Lower lobe of right lung (tissue), 2 donors: ENCODE results near the gene SLC22A17. TPM values are rescaled to one million over a fixed set of nuclear protein-coding genes. Genes with fewer than 3 reads are reported as not detected.

Experiments
- ATAC-seq, 2 donors: fragments of 200-7000 bp; cut with Tn5 transposase; one replicate each; pipeline ENCODE4 v1.9.1; 2020 to 2022; ENCODE audit warnings: mild to moderate bottlenecking in 2 of 2, moderate library complexity in 2 of 2
- DNase-seq: peaks from one replicate; pipeline ENCODE4 v3.0.0-alpha.2; 2020
- H3K27ac ChIP-seq: fragments of 200-600 bp; one replicate; pipeline ENCODE4 v1.8.0; 2022
- H3K27me3 ChIP-seq: fragments of 200-600 bp; one replicate; pipeline ENCODE4 v1.8.0; 2022; ENCODE audit warnings: low read depth
- H3K36me3 ChIP-seq: fragments of 200-600 bp; one replicate; pipeline ENCODE4 v1.8.0; 2022; ENCODE audit warnings: mild to moderate bottlenecking
- H3K4me1 ChIP-seq: fragments of 200-600 bp; one replicate; pipeline ENCODE4 v1.8.0; 2022
- H3K4me3 ChIP-seq: fragments of 200-600 bp; one replicate; pipeline ENCODE4 v1.8.0; 2022; ENCODE audit warnings: mild to moderate bottlenecking
- H3K9me3 ChIP-seq: fragments of 200-600 bp; one replicate; pipeline ENCODE4 v1.8.0; 2022
- intact Hi-C: fragments of 100-400 bp; cut with DNase I; formaldehyde crosslinking; loops from one replicate; pipeline ENCODE4 v1.11.0; 2022
- total RNA-seq: library from RNA; stranded (reverse); fragmentation: NEBNext Ultra II Directional; extraction: Animal tissue kit (Norgen Biotek cat#: 25700); gene quantifications from one replicate; pipeline ENCODE4 v1.2.1, GENCODE V29; 2021
- TF ChIP-seq, protein P1 (sequence below): fragments of 200-600 bp; IDR thresholded peaks from one replicate; pipeline ENCODE4 v1.8.0; 2022; ENCODE audit warnings: antibody characterized with exemption, mild to moderate bottlenecking
- donor health status: DM: no; HTN: yes; CAD: no; lungs with severe emphysema.

SLC22A17 gene
- total RNA-seq, 1 donor from 2014 or later: 10.6 TPM

DNA sequence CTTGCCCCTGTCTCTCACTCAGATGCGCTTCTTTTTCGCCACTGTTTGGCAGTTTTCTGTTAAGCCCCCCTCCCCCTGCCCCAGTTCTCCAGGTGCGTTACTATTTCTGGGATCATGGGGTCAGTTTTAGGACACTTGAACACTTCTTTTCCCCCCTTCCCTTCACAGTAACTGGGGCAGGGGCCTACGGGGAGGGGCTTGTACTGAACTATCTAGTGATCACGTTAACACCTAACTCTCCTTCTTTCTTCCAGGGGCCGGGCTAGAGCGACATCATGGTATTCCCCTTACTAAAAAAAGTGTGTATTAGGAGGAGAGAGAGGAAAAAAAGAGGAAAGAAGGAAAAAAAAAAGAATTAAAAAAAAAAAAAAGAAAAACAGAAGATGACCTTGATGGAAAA lies 27.7 kb downstream of the SLC22A17 start:
- ATAC-seq: no peak

DNA sequence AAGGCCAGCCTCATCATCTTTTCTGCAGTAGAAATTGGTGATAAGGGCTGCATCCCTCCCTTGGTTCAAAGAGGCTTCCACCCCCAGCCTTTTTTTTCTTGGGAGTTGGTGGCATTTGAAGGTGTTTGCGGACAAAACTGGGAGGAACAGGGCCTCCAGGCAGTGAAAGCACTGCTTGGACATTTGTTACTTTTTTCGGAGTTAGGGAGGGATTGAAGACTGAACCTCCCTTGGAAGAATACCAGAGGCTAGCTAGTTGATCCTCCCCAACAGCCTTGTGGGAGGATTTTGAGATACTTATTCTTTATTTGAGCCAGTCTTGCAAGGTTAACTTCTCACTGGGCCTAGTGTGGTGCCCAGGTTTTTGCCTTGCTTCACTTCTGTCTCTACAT lies 28.2 kb downstream of the SLC22A17 start:
- H3K36me3 ChIP-seq: peaks cover 36% of the 10 kb centered on the region
- no peak overlapping the region for H3K27ac ChIP-seq
- DNase-seq (no peak), ATAC-seq (no peak)
- no peak overlapping the region for H3K4me3 ChIP-seq
- peaks cover 23% of the 10 kb centered on the region for H3K4me1 ChIP-seq
- intact Hi-C loops: no loop called here
- no peaks in the 10 kb centered on the region for H3K27me3 ChIP-seq
- TF ChIP-seq, protein P1, sequence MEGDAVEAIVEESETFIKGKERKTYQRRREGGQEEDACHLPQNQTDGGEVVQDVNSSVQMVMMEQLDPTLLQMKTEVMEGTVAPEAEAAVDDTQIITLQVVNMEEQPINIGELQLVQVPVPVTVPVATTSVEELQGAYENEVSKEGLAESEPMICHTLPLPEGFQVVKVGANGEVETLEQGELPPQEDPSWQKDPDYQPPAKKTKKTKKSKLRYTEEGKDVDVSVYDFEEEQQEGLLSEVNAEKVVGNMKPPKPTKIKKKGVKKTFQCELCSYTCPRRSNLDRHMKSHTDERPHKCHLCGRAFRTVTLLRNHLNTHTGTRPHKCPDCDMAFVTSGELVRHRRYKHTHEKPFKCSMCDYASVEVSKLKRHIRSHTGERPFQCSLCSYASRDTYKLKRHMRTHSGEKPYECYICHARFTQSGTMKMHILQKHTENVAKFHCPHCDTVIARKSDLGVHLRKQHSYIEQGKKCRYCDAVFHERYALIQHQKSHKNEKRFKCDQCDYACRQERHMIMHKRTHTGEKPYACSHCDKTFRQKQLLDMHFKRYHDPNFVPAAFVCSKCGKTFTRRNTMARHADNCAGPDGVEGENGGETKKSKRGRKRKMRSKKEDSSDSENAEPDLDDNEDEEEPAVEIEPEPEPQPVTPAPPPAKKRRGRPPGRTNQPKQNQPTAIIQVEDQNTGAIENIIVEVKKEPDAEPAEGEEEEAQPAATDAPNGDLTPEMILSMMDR: no peak
- H3K9me3 ChIP-seq: no peaks in the 10 kb centered on the region

More for the DNA sequence above, 27.7 kb downstream of the SLC22A17 start:
- Histone ChIP-seq H3K9me3 (no peaks in the 10 kb centered on the region), H3K36me3 (peaks cover 36% of the 10 kb centered on the region), H3K4me3 (no peak overlapping the region), H3K27ac (no peak overlapping the region), H3K27me3 (no peaks in the 10 kb centered on the region), H3K4me1 (peaks cover 20% of the 10 kb centered on the region)
- no peak for DNase-seq
- intact Hi-C loops: no loop called here
- TF ChIP-seq, protein P1: no peak

DNA sequence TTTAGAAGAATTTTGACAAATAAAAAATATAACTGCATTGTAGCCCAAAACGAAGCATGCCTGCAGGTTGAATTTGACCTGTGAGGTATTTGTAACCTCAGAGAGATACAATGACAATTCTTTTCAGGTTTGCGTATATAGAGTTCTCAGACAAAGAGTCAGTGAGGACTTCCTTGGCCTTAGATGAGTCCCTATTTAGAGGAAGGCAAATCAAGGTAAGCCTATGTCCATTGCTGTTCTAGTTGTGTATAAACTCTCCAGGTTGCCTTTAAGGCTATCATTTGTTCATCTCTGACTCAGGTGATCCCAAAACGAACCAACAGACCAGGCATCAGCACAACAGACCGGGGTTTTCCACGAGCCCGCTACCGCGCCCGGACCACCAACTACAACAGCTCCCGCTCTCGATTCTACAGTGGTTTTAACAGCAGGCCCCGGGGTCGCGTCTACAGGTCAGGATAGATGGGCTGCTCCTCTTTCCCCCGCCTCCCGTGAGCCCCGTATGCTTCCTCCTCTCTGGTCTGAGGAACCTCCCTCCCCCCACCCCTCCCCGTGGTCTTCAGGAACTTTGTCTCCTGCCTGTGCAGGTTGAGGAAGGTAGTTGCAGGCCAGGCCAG lies 28.7 kb downstream of the SLC22A17 start:
- Histone ChIP-seq H3K9me3 (no peaks in the 10 kb centered on the region), H3K27me3 (no peaks in the 10 kb centered on the region), H3K27ac (no peak overlapping the region), H3K4me3 (no peak overlapping the region), H3K4me1 (peaks cover 23% of the 10 kb centered on the region), H3K36me3 (peaks cover 36% of the 10 kb centered on the region)
- intact Hi-C loops: no loop called here
- ATAC-seq (no peak), DNase-seq (no peak)
- TF ChIP-seq, protein P1: no peak

DNA sequence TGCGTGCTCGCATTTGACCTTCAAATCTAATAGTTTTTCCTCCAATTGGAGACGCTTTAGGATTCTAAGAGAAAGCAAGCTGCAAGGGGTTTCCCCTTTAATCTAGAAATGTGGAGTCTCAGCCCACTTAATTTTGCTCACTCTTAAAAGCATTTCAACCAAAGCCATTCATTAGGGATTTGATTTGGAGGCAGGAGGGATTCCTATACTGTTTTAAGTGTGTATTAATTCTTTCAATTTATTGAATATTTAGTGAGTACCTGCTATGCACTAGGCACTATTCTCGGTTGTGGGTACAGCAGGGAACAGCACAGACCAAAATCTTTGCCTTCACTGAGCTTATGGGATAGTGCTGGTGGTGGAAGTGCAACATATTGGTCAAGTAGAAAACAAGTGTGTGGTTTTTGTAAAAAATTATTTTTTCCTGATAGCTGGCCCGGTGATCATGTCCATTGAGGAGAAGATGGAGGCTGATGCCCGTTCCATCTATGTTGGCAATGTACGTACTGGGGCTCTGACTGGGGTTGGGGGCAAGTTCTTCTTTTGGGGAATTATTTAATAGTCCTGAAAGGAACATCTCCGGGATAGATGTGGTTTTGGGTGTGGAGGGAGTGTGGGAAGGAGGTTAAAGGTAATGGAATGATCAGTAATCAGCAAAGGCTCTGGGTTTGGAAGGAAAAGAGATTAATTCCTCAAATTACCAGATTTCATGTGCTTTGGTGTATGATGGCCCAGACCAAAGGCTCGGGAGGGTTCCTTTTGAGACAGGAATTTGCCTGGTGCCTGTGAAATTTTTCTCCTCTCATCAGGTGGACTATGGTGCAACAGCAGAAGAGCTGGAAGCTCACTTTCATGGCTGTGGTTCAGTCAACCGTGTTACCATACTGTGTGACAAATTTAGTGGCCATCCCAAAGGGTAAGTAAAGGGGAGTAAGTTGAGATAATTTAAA lies 29.8 kb downstream of the SLC22A17 start:
- H3K36me3 ChIP-seq: peaks cover 36% of the 10 kb centered on the region
- peak overlapping the region; percentile 71 for H3K4me3 ChIP-seq
- H3K27ac ChIP-seq: peak overlapping the region; percentile 95
- TF ChIP-seq, protein P1: no peak
- ATAC-seq (no peak), DNase-seq (no peak)
- no peaks in the 10 kb centered on the region for H3K27me3 ChIP-seq
- H3K4me1 ChIP-seq: peaks cover 23% of the 10 kb centered on the region
- no peaks in the 10 kb centered on the region for H3K9me3 ChIP-seq
- intact Hi-C loops: no loop called here

DNA sequence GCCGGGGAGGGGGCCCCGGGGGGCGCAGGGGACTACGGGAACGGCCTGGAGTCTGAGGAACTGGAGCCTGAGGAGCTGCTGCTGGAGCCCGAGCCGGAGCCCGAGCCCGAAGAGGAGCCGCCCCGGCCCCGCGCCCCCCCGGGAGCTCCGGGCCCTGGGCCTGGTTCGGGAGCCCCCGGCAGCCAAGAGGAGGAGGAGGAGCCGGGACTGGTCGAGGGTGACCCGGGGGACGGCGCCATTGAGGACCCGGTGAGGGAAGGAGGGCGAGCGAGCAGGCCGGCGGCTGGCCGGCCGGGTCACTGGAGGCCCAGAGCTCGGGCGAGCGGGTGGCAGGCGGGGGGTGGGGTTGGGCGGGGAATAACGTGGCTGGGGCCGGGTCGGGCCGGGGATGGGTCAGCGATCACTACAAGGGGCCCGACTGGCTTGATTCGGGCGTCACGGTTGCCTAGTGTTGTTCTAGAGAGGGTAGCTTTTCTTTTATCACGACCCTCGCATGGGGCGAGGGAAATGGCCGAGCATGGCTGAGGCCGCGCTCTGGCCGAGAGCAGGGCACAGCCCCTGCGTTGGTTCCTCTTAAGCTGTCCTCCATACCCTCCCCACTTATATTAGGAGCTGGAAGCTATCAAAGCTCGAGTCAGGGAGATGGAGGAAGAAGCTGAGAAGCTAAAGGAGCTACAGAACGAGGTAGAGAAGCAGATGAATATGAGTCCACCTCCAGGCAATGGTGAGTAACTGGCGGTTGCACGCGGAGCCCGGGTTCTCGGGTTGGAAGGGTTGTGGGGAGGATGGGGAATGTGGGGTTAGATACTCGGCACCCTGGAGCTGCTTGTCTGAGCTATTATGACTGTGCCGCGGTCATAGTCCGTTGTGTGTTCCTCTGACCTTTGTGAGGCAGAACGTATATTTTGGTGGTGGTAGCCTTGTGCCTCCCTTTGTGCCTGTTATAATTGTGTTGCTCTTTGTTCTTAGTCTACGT lies 30.8 kb downstream of the SLC22A17 start:
- intact Hi-C loops: no loop called here
- TF ChIP-seq, protein P1: no peak
- Histone ChIP-seq H3K27ac (peak overlapping the region; percentile 95), H3K27me3 (no peaks in the 10 kb centered on the region), H3K4me1 (peaks cover 23% of the 10 kb centered on the region), H3K9me3 (no peaks in the 10 kb centered on the region), H3K36me3 (peaks cover 39% of the 10 kb centered on the region), H3K4me3 (peak overlapping the region; percentile 71)
- no peak for DNase-seq
- peak; percentile 23 to 46 for ATAC-seq
